ENCODE measurements around the gene PLA2G4E.

- TF ChIP-seq POLR2A (IDR thresholded peaks at IDR 0.05; ENCODE audit: low read depth, low read length) (no peak), POLR2AphosphoS5 (IDR thresholded peaks at IDR 0.05; ENCODE audit: low read depth, low read length) (no peak)
Observed at GRCh38 chr15:42016971-42017370, 3.9 kb downstream of the PLA2G4E start.
